ENCODE results near the gene USP7. TPM values are rescaled to one million over a fixed set of nuclear protein-coding genes. Genes with fewer than 3 reads are reported as not detected.
"Not testable (repeated sequence)": the region's sequence is repeated elsewhere in the genome, so short reads cannot be mapped to it uniquely, and the experiment has no call there.

USP7 gene
- total RNA-seq, 2 experiments from 2014 or later = 46.4 to 127 TPM

GRCh38 chr16:8880839-8881510, 82.7 kb downstream of the USP7 start:
- Histone ChIP-seq H3K9me2 (ENCODE audit: insufficient read depth, low read length) (no peaks in the 10 kb centered on the region), H2AFZ (ENCODE audit: low read length) (no peak overlapping the region; the same call in 1 of the 2 replicates), H3K9me3 (ENCODE audit: low read length) (no peaks in the 10 kb centered on the region), H3K27ac (ENCODE audit: low read depth, low read length, poor library complexity, severe bottlenecking) (no peak overlapping the region), H3K36me3 (ENCODE audit: insufficient read depth, low read length) (no peaks in the 10 kb centered on the region), H4K20me1 (ENCODE audit: insufficient read depth, low read length) (no peaks in the 10 kb centered on the region), H3K4me1 (ENCODE audit: insufficient read depth, low read length, poor library complexity, severe bottlenecking) (peaks cover 14% of the 10 kb centered on the region), H3K4me2 (ENCODE audit: low read length) (no peak overlapping the region), H3K79me2 (ENCODE audit: insufficient read depth, low read depth, low read length) (no peaks in the 10 kb centered on the region), H3K4me3 (ENCODE audit: low read depth, low read length, poor library complexity, severe bottlenecking) (no peak overlapping the region)
- no TSS peak for BruUV-seq (replicated peaks)
- no peak for DNase-seq (ENCODE audit: low spot score)
- intact Hi-C loops (cut with micrococcal nuclease; ENCODE audit: unreplicated experiment) = loop anchor here (1.0 to 5.0 kb wide), 6 partner anchors 12 to 314 kb away; partner anchors contain the start of genes CARHSP1, PMM2 and TMEM186
- CTCF ChIA-PET (ENCODE audit: unreplicated experiment) = interaction anchor here (1.0 kb wide), 1 partner anchor 10 kb away, joined by 3 read pairs; no protein-coding TSS in a partner anchor
- POLR2A ChIA-PET = interaction anchor here (0.6 to 1.0 kb wide), 2 partner anchors 12 to 674 kb away, joined by 3 read pairs; partner anchors contain the start of gene CARHSP1
- TF ChIP-seq EZH2phosphoT487 (IDR thresholded peaks at IDR 0.05; ENCODE audit: borderline replicate concordance, low read depth, low read length) = no peak
- no peak for TF ChIP-seq CTCF (conservative IDR thresholded peaks at IDR 0.05; ENCODE audit: low read length)

GRCh38 chr16:8878523-8878911, 85.2 kb downstream of the USP7 start:
- Histone ChIP-seq H3K79me2 (ENCODE audit: insufficient read depth, low read depth, low read length) (no peaks in the 10 kb centered on the region), H3K4me2 (ENCODE audit: low read length) (no peak overlapping the region), H3K4me1 (ENCODE audit: insufficient read depth, low read length, poor library complexity, severe bottlenecking) (peaks cover 14% of the 10 kb centered on the region), H3K4me3 (ENCODE audit: low read depth, low read length, poor library complexity, severe bottlenecking) (no peak overlapping the region), H3K9me3 (ENCODE audit: low read length) (no peaks in the 10 kb centered on the region), H4K20me1 (ENCODE audit: insufficient read depth, low read length) (no peaks in the 10 kb centered on the region), H2AFZ (ENCODE audit: low read length) (no peak overlapping the region), H3K27ac (ENCODE audit: low read depth, low read length, poor library complexity, severe bottlenecking) (no peak overlapping the region), H3K9me2 (ENCODE audit: insufficient read depth, low read length) (no peaks in the 10 kb centered on the region), H3K36me3 (ENCODE audit: insufficient read depth, low read length) (no peaks in the 10 kb centered on the region)
- intact Hi-C loops (cut with micrococcal nuclease; ENCODE audit: unreplicated experiment) = no loop called here
- ChIA-PET POLR2A (no interaction called here), CTCF (ENCODE audit: unreplicated experiment) (no interaction called here)
- no peak for DNase-seq (ENCODE audit: low spot score)
- TF ChIP-seq EZH2phosphoT487 (IDR thresholded peaks at IDR 0.05; ENCODE audit: borderline replicate concordance, low read depth, low read length) = no peak
- no peak for TF ChIP-seq CTCF (conservative IDR thresholded peaks at IDR 0.05; ENCODE audit: low read length)
- BruUV-seq (replicated peaks) = no TSS peak

GRCh38 chr16:8877894-8878522, 85.7 kb downstream of the USP7 start:
- no peak for DNase-seq (ENCODE audit: low spot score)
- Histone ChIP-seq H2AFZ (ENCODE audit: low read length) (no peak overlapping the region), H3K4me1 (ENCODE audit: insufficient read depth, low read length, poor library complexity, severe bottlenecking) (peaks cover 14% of the 10 kb centered on the region), H3K36me3 (ENCODE audit: insufficient read depth, low read length) (no peaks in the 10 kb centered on the region), H3K27ac (ENCODE audit: low read depth, low read length, poor library complexity, severe bottlenecking) (no peak overlapping the region), H3K4me2 (ENCODE audit: low read length) (no peak overlapping the region), H3K79me2 (ENCODE audit: insufficient read depth, low read depth, low read length) (no peaks in the 10 kb centered on the region), H3K9me2 (ENCODE audit: insufficient read depth, low read length) (no peaks in the 10 kb centered on the region), H3K4me3 (ENCODE audit: low read depth, low read length, poor library complexity, severe bottlenecking) (no peak overlapping the region), H4K20me1 (ENCODE audit: insufficient read depth, low read length) (no peaks in the 10 kb centered on the region), H3K9me3 (ENCODE audit: low read length) (no peaks in the 10 kb centered on the region)
- no TSS peak for BruUV-seq (replicated peaks)
- TF ChIP-seq EZH2phosphoT487 (IDR thresholded peaks at IDR 0.05; ENCODE audit: borderline replicate concordance, low read depth, low read length) (no peak), CTCF (conservative IDR thresholded peaks at IDR 0.05; ENCODE audit: low read length) (no peak)
- intact Hi-C loops (cut with micrococcal nuclease; ENCODE audit: unreplicated experiment) = no loop called here
- ChIA-PET POLR2A (no interaction called here), CTCF (ENCODE audit: unreplicated experiment) (interaction anchor here (0.6 kb wide), 1 partner anchor 16 kb away, joined by 3 read pairs; no protein-coding TSS in a partner anchor)

- H3K79me2 ChIP-seq (ENCODE audit: insufficient read depth, low read depth, low read length); H2AFZ ChIP-seq (ENCODE audit: low read length); H4K20me1 ChIP-seq (ENCODE audit: insufficient read depth, low read length); POLR2A ChIA-PET; H3K9me2 ChIP-seq (ENCODE audit: insufficient read depth, low read length); H3K4me2 ChIP-seq (ENCODE audit: low read length); H3K36me3 ChIP-seq (ENCODE audit: insufficient read depth, low read length); intact Hi-C loops (cut with micrococcal nuclease; ENCODE audit: unreplicated experiment); H3K9me3 ChIP-seq (ENCODE audit: low read length); DNase-seq (ENCODE audit: low spot score); H3K4me3 ChIP-seq (ENCODE audit: low read depth, low read length, poor library complexity, severe bottlenecking); CTCF ChIA-PET (ENCODE audit: unreplicated experiment); H3K27ac ChIP-seq (ENCODE audit: low read depth, low read length, poor library complexity, severe bottlenecking); BruUV-seq (replicated peaks): not testable (repeated sequence)
- peaks cover 25% of the 10 kb centered on the region for H3K4me1 ChIP-seq (ENCODE audit: insufficient read depth, low read length, poor library complexity, severe bottlenecking)
Observed at GRCh38 chr16:8875317-8875716, 88.4 kb downstream of the USP7 start.

Measured in OCI-LY7 (cell line).